ENCODE data around the gene LGALS8. TPM values are rescaled to one million over a fixed set of nuclear protein-coding genes. Genes with fewer than 3 reads are reported as not detected.

LGALS8 gene
- total RNA-seq, 1 experiment from 2014 or later, result 47.9 TPM

DNA sequence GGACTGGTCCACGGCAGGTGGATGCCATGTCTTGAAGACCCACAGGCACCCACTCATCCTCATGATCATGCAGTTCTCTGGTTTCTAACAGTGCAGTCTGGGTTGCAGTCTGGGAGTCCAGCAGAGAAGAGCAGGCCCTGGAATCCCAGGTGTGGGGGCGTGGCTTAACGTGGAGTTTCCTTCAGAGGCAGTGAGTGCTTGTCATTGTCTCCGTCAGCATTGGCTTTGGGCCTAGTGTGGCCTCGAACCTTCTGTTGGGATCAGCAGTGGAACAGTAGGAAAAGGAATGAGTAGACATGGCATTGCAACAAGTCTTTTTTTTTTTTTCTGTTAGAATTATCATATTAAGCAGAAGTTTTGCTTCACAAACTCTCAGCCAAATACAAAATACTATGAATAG lies 12.8 kb downstream of the LGALS8 start:
- intact Hi-C loops (cut with micrococcal nuclease), result no loop called here
- ChIA-PET POLR2A (ENCODE audit: unreplicated experiment) (no interaction called here), CTCF (no interaction called here)
- no peaks in the 10 kb centered on the region for H3K9me3 ChIP-seq (ENCODE audit: low read length)
- TF ChIP-seq EZH2 (IDR thresholded peaks at IDR 0.05; ENCODE audit: low read length, unreplicated experiment), result no peak
- no peak for TF ChIP-seq CTCF (conservative IDR thresholded peaks at IDR 0.05; ENCODE audit: low read depth, low read length)
- no peak for TF ChIP-seq EZH2phosphoT487 (IDR thresholded peaks at IDR 0.05; ENCODE audit: borderline replicate concordance, low read length)
- no peak overlapping the region for H3K27ac ChIP-seq (ENCODE audit: low read length)
- no TSS peak for BruUV-seq (replicated peaks)
- H3K9me2 ChIP-seq (replicated peaks; ENCODE audit: low read length), result no peaks in the 10 kb centered on the region
- H4K20me1 ChIP-seq (ENCODE audit: low read length), result no peaks in the 10 kb centered on the region
- H3F3A ChIP-seq (ENCODE audit: low read length, unreplicated experiment), result no peaks in the 10 kb centered on the region
- H3K4me3 ChIP-seq (ENCODE audit: low read length), result no peak overlapping the region
- DNase-seq (no peak), ATAC-seq (no peak)
- H3K79me2 ChIP-seq (ENCODE audit: low read length), result no peaks in the 10 kb centered on the region
- no peak overlapping the region for H2AFZ ChIP-seq (ENCODE audit: low read length)
- H3K4me2 ChIP-seq (ENCODE audit: low read length), result no peak overlapping the region
- H3K36me3 ChIP-seq (ENCODE audit: low read depth, low read length), result peaks cover 3% of the 10 kb centered on the region
- peaks cover 13% of the 10 kb centered on the region for H3K4me1 ChIP-seq (ENCODE audit: insufficient read depth, low read length)
- no peaks in the 10 kb centered on the region for H3K27me3 ChIP-seq (ENCODE audit: low read length)
- H3K9ac ChIP-seq (ENCODE audit: low read length), result no peak overlapping the region

GRCh38 chr1:236540813-236541465 lies 17.2 kb downstream of the LGALS8 start:
- Histone ChIP-seq H3K36me3 (ENCODE audit: low read depth, low read length) (peaks cover 19% of the 10 kb centered on the region), H2AFZ (ENCODE audit: low read length) (no peak overlapping the region), H3F3A (ENCODE audit: low read length, unreplicated experiment) (no peaks in the 10 kb centered on the region), H3K9me2 (replicated peaks; ENCODE audit: low read length) (no peaks in the 10 kb centered on the region), H3K4me2 (ENCODE audit: low read length) (no peak overlapping the region), H4K20me1 (ENCODE audit: low read length) (no peaks in the 10 kb centered on the region), H3K27ac (ENCODE audit: low read length) (no peak overlapping the region), H3K79me2 (ENCODE audit: low read length) (no peaks in the 10 kb centered on the region), H3K4me3 (ENCODE audit: low read length) (no peak overlapping the region), H3K9ac (ENCODE audit: low read length) (no peak overlapping the region), H3K9me3 (ENCODE audit: low read length) (no peaks in the 10 kb centered on the region), H3K4me1 (ENCODE audit: insufficient read depth, low read length) (no peaks in the 10 kb centered on the region), H3K27me3 (ENCODE audit: low read length) (no peaks in the 10 kb centered on the region)
- ChIA-PET POLR2A (ENCODE audit: unreplicated experiment) (no interaction called here), CTCF (no interaction called here)
- TF ChIP-seq EZH2 (IDR thresholded peaks at IDR 0.05; ENCODE audit: low read length, unreplicated experiment) (no peak), CTCF (conservative IDR thresholded peaks at IDR 0.05; ENCODE audit: low read depth, low read length) (no peak), EZH2phosphoT487 (IDR thresholded peaks at IDR 0.05; ENCODE audit: borderline replicate concordance, low read length) (no peak)
- intact Hi-C loops (cut with micrococcal nuclease), result no loop called here
- no TSS peak for BruUV-seq (replicated peaks)
- DNase-seq, result no peak
- no peak for ATAC-seq

DNA sequence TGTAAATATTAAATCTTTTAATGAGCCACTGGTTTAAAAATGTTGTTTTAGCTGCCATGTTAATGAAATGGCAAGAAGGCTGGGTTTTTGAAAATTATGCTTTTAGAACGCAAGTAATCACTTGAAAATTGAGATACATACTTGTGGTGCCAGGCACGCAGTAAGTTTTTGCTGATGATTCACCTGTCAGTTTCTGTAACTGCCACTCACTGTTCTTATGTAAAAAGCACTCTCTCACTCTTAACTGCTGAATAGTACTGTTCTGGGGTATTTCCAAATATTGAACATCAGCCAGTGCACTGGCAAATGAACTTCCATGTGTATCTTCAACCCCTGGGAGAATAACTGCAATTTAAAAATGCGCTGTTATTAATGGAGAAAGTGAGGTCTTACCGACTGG lies 17.9 kb downstream of the LGALS8 start:
- Histone ChIP-seq H3K27me3 (ENCODE audit: low read length) (no peaks in the 10 kb centered on the region), H3K9me3 (ENCODE audit: low read length) (no peaks in the 10 kb centered on the region), H3K4me2 (ENCODE audit: low read length) (no peak overlapping the region), H3K36me3 (ENCODE audit: low read depth, low read length) (peaks cover 24% of the 10 kb centered on the region), H3K27ac (ENCODE audit: low read length) (no peak overlapping the region), H3K9ac (ENCODE audit: low read length) (no peak overlapping the region), H4K20me1 (ENCODE audit: low read length) (no peaks in the 10 kb centered on the region), H2AFZ (ENCODE audit: low read length) (no peak overlapping the region), H3F3A (ENCODE audit: low read length, unreplicated experiment) (no peaks in the 10 kb centered on the region), H3K79me2 (ENCODE audit: low read length) (no peaks in the 10 kb centered on the region), H3K4me3 (ENCODE audit: low read length) (no peak overlapping the region), H3K4me1 (ENCODE audit: insufficient read depth, low read length) (no peaks in the 10 kb centered on the region), H3K9me2 (replicated peaks; ENCODE audit: low read length) (no peaks in the 10 kb centered on the region)
- intact Hi-C loops (cut with micrococcal nuclease), result no loop called here
- ChIA-PET CTCF (no interaction called here), POLR2A (ENCODE audit: unreplicated experiment) (no interaction called here)
- no TSS peak for BruUV-seq (replicated peaks)
- ATAC-seq (no peak), DNase-seq (no peak)
- no peak for TF ChIP-seq EZH2phosphoT487 (IDR thresholded peaks at IDR 0.05; ENCODE audit: borderline replicate concordance, low read length)
- no peak for TF ChIP-seq EZH2 (IDR thresholded peaks at IDR 0.05; ENCODE audit: low read length, unreplicated experiment)
- no peak for TF ChIP-seq CTCF (conservative IDR thresholded peaks at IDR 0.05; ENCODE audit: low read depth, low read length)
